ENCODE data around the gene MMAA. TPM values are rescaled to one million over a fixed set of nuclear protein-coding genes. Genes with fewer than 3 reads are reported as not detected.

Gene MMAA
- total RNA-seq, 1 experiment from 2014 or later = 2.2 TPM

DNA sequence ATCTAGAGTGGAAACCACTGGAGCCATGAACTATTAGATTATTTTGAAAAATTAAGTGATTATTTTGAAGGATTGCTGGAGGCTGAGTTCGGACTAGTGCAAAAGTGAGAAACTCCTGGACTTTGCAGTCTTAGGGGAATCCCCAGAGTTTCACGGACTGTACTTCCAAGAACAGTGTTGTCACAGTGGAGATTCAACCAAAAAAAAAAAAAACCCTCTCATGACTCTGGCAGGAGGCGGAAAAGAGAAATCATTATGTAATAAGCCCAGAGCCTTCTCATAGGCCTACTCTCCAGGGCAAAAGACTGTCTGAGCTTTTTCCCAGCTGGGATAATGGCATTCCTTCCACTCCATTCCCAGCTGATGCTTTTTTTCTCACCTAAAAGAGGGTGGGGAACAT is 44.0 kb downstream of the MMAA start:
- POLR2A ChIA-PET = no interaction called here
- Histone ChIP-seq H3K27ac (ENCODE audit: low read length) (no peak overlapping the region), H3K4me3 (ENCODE audit: low read depth in 2 of 2, low read length in 2 of 2) (no peak overlapping the region), H3K4me1 (ENCODE audit: control insufficient read depth, insufficient read depth, low read length) (no peaks in the 10 kb centered on the region), H3K36me3 (ENCODE audit: control insufficient read depth, insufficient read depth, low read length) (no peaks in the 10 kb centered on the region), H3K9me3 (ENCODE audit: control insufficient read depth, insufficient read depth, low read depth, low read length) (no peaks in the 10 kb centered on the region), H3K27me3 (ENCODE audit: control insufficient read depth, insufficient read depth, low read length) (no peaks in the 10 kb centered on the region)
- CTCF ChIA-PET = no interaction called here
- intact Hi-C loops (cut with micrococcal nuclease; ENCODE audit: unreplicated experiment) (no loop called here), in situ Hi-C loops (cut with HindIII; ENCODE audit: low pct_unique_long_range_greater_than_20kb, low sequenced_read_pairs) (no loop called here)
- DNase-seq (ENCODE audit: low read depth, low spot score) (no peak), ATAC-seq (no peak)
- no TSS peak for BruUV-seq (replicated peaks)
- TF ChIP-seq POLR2AphosphoS5 (IDR thresholded peaks at IDR 0.05; ENCODE audit: low read depth, low read length) (no peak), SIN3A (IDR thresholded peaks at IDR 0.05; ENCODE audit: borderline replicate concordance, insufficient read depth, low read depth, low read length) (no peak), TCF7L2 (IDR thresholded peaks at IDR 0.05; ENCODE audit: low read depth, low read length) (no peak)
- TF ChIP-seq, protein P1, sequence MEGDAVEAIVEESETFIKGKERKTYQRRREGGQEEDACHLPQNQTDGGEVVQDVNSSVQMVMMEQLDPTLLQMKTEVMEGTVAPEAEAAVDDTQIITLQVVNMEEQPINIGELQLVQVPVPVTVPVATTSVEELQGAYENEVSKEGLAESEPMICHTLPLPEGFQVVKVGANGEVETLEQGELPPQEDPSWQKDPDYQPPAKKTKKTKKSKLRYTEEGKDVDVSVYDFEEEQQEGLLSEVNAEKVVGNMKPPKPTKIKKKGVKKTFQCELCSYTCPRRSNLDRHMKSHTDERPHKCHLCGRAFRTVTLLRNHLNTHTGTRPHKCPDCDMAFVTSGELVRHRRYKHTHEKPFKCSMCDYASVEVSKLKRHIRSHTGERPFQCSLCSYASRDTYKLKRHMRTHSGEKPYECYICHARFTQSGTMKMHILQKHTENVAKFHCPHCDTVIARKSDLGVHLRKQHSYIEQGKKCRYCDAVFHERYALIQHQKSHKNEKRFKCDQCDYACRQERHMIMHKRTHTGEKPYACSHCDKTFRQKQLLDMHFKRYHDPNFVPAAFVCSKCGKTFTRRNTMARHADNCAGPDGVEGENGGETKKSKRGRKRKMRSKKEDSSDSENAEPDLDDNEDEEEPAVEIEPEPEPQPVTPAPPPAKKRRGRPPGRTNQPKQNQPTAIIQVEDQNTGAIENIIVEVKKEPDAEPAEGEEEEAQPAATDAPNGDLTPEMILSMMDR (IDR thresholded peaks at IDR 0.05) = no peak
- TF ChIP-seq, protein P2, sequence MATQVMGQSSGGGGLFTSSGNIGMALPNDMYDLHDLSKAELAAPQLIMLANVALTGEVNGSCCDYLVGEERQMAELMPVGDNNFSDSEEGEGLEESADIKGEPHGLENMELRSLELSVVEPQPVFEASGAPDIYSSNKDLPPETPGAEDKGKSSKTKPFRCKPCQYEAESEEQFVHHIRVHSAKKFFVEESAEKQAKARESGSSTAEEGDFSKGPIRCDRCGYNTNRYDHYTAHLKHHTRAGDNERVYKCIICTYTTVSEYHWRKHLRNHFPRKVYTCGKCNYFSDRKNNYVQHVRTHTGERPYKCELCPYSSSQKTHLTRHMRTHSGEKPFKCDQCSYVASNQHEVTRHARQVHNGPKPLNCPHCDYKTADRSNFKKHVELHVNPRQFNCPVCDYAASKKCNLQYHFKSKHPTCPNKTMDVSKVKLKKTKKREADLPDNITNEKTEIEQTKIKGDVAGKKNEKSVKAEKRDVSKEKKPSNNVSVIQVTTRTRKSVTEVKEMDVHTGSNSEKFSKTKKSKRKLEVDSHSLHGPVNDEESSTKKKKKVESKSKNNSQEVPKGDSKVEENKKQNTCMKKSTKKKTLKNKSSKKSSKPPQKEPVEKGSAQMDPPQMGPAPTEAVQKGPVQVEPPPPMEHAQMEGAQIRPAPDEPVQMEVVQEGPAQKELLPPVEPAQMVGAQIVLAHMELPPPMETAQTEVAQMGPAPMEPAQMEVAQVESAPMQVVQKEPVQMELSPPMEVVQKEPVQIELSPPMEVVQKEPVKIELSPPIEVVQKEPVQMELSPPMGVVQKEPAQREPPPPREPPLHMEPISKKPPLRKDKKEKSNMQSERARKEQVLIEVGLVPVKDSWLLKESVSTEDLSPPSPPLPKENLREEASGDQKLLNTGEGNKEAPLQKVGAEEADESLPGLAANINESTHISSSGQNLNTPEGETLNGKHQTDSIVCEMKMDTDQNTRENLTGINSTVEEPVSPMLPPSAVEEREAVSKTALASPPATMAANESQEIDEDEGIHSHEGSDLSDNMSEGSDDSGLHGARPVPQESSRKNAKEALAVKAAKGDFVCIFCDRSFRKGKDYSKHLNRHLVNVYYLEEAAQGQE (IDR thresholded peaks at IDR 0.05; ENCODE audit: insufficient read depth in 1 of 2, low read depth in 2 of 2, low read length in 1 of 2) = no peak

DNA sequence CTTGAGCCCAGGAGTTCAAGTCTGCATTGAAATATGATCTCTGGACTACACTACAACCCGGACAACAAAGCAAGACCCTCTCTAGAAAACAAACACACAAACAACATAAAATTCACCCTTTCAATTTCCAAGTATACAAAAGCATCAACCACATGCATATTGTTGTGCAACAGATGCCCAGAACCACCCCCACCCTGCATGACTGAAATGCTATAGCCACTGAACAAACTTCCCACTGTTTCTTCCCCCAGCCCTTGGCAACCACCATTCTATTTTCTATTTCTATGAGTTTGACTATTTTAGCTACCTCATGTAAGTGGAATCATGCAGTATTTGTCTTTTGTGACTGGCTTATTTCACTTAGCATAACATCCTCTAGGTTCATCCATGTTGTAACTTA is 46.6 kb downstream of the MMAA start:
- intact Hi-C loops (cut with micrococcal nuclease; ENCODE audit: unreplicated experiment) = no loop called here
- DNase-seq (ENCODE audit: low read depth, low spot score) (no peak), ATAC-seq (no peak)
- Histone ChIP-seq H3K27me3 (ENCODE audit: control insufficient read depth, insufficient read depth, low read length) (no peaks in the 10 kb centered on the region), H3K4me3 (ENCODE audit: low read depth in 2 of 2, low read length in 2 of 2) (no peak overlapping the region), H3K36me3 (ENCODE audit: control insufficient read depth, insufficient read depth, low read length) (no peaks in the 10 kb centered on the region), H3K9me3 (ENCODE audit: control insufficient read depth, insufficient read depth, low read depth, low read length) (no peaks in the 10 kb centered on the region), H3K27ac (ENCODE audit: low read length) (no peak overlapping the region), H3K4me1 (ENCODE audit: control insufficient read depth, insufficient read depth, low read length) (no peaks in the 10 kb centered on the region)
- CTCF ChIA-PET = no interaction called here
- in situ Hi-C loops (cut with HindIII; ENCODE audit: low pct_unique_long_range_greater_than_20kb, low sequenced_read_pairs) = no loop called here
- TF ChIP-seq, protein P1 (IDR thresholded peaks at IDR 0.05) = no peak
- TF ChIP-seq SIN3A (IDR thresholded peaks at IDR 0.05; ENCODE audit: borderline replicate concordance, insufficient read depth, low read depth, low read length) = no peak
- no peak for TF ChIP-seq TCF7L2 (IDR thresholded peaks at IDR 0.05; ENCODE audit: low read depth, low read length)
- TF ChIP-seq POLR2AphosphoS5 (IDR thresholded peaks at IDR 0.05; ENCODE audit: low read depth, low read length) = no peak
- TF ChIP-seq, protein P2 (IDR thresholded peaks at IDR 0.05; ENCODE audit: insufficient read depth in 1 of 2, low read depth in 2 of 2, low read length in 1 of 2) = no peak
- no TSS peak for BruUV-seq (replicated peaks)
- POLR2A ChIA-PET = no interaction called here
